PC-3 (cell line): ENCODE data around the gene TFE3.

ENCODE experiments used
- CTCF ChIP-seq: fragments of 300-600 bp; sonication (generic); conservative IDR thresholded peaks from 2 replicates; pipeline ENCODE4 v1.5.1; 2017; ENCODE audit warnings: antibody characterized with exemption, low read depth, mild to moderate bottlenecking, low read length
- EZH2 ChIP-seq: fragments of 300-600 bp; sonication (generic); IDR thresholded peaks from one replicate; pipeline ENCODE4 v1.6.1; 2017; ENCODE audit warnings: antibody characterized with exemption, mild to moderate bottlenecking, low read length; ENCODE audit not compliant: unreplicated experiment
- EZH2phosphoT487 ChIP-seq: fragments of 300-600 bp; sonication (generic); IDR thresholded peaks from 2 replicates; pipeline ENCODE4 v1.6.1; 2018; ENCODE audit warnings: mild to moderate bottlenecking, antibody characterized with exemption, low read length, borderline replicate concordance

DNA sequence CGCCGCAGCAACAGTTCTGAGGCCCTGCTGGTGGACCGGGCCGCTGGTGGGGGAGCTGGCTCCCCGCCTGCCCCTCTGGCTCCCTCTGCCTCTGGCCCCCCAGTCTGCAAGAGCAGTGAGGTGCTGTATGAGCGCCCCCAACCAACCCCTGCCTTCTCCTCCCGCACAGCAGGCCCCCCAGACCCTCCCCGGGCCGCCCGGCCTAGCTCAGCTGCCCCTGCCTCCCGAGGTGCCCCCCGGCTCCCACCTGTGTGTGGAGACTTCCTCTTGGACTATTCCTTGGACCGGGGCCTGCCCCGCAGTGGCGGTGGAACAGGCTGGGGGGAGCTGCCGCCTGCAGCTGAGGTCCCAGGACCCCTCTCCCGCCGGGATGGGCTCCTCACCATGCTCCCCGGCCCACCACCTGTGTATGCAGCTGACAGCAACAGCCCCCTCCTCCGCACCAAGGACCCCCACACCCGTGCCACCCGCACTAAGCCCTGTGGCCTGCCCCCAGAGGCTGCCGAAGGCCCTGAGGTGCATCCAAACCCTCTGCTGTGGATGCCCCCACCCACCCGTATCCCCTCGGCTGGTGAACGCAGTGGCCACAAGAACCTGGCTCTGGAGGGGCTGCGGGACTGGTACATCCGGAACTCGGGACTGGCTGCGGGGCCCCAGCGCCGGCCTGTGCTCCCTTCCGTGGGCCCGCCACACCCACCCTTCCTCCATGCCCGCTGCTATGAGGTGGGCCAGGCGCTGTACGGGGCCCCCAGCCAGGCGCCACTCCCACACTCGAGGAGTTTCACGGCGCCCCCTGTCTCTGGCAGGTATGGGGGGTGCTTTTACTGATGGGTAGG, 24.3 kb upstream of the TFE3 start:
- TF ChIP-seq EZH2 (no peak), EZH2phosphoT487 (no peak), CTCF (no peak)
